Immature natural killer cell (primary cell): ENCODE results near the gene FKBP14. TPM values are rescaled to one million over a fixed set of nuclear protein-coding genes. Genes with fewer than 3 reads are reported as not detected.
A peak's percentile ranks its signal among the peaks of the same experiment; 100 is the strongest.

ENCODE experiments used
- DNase-seq, 3 donors: peaks; one replicate each; pipeline ENCODE4 v3.0.0; 2022; ENCODE audit warnings: mixed read lengths in 1 of 3
- H3K27ac Mint-ChIP-seq, 6 donors: one replicate each; pipeline ENCODE4 v1.8.0; 2020; ENCODE audit warnings: mixed read lengths in 6 of 6, mild to moderate bottlenecking in 5 of 6, inconsistent platforms in 4 of 6, moderate library complexity in 3 of 6
- H3K27me3 Mint-ChIP-seq, 3 donors: one replicate each; pipeline ENCODE4 v1.8.0; 2020 to 2021; ENCODE audit warnings: low read depth in 3 of 3, mild to moderate bottlenecking in 3 of 3, mixed read lengths in 3 of 3, moderate library complexity in 3 of 3, inconsistent platforms in 1 of 3
- H3K36me3 Mint-ChIP-seq, 3 donors: one replicate each; pipeline ENCODE4 v1.8.0; 2020; ENCODE audit warnings: mixed read lengths in 3 of 3, inconsistent platforms in 2 of 3, mild to moderate bottlenecking in 2 of 3
- H3K4me1 Mint-ChIP-seq, 2 donors: one replicate each; pipeline ENCODE4 v1.8.0; 2020; ENCODE audit warnings: inconsistent platforms in 2 of 2, mild to moderate bottlenecking in 2 of 2, mixed read lengths in 2 of 2, moderate library complexity in 1 of 2
- H3K4me3 Mint-ChIP-seq, 5 donors: one replicate each; pipeline ENCODE4 v1.8.0; 2020; ENCODE audit warnings: mild to moderate bottlenecking in 5 of 5, mixed read lengths in 5 of 5, inconsistent platforms in 3 of 5, moderate library complexity in 3 of 5
- H3K9me3 Mint-ChIP-seq, 6 donors: one replicate each; pipeline ENCODE4 v1.8.0; 2020; ENCODE audit warnings: mild to moderate bottlenecking in 6 of 6, mixed read lengths in 6 of 6, inconsistent platforms in 4 of 6, moderate library complexity in 3 of 6
- polyA plus RNA-seq, 3 donors: library from polyadenylated mRNA; unstranded; fragments of 300-500 nt; fragmentation: Illumina TruSeq; gene quantifications; one replicate each; pipeline ENCODE4 v1.2.3, GENCODE V29; 2021

FKBP14 gene
- polyA plus RNA-seq, 3 donors from 2014 or later: 1.1 to 1.9 (median 1.5) TPM

DNA sequence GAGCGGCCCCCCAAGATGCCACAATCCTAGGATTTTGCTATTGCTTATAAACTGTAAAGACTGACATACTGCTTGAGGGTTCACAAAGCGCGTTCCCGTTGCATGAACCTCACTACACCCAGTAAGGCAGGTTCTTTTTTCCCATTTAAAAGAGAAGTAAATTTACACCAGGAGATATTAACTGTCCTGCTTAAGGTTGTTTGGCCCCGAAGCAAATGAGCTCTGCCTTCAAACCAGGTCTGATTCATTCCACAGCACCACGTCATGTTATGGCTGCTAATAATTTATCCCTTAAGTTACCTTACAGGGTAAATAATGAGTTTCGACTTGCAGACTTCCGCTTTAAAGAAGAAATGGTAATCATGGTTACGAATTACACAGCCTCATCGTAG is 559 bp upstream of the FKBP14 start:
- no peaks in the 10 kb centered on the region for H3K9me3 Mint-ChIP-seq
- peaks cover 0 to 8% (median 5%) of the 10 kb centered on the region in 3 donors for H3K27me3 Mint-ChIP-seq
- peak in 2 of 3 donors; percentile 32 to 38 for DNase-seq
- H3K36me3 Mint-ChIP-seq: no peaks in the 10 kb centered on the region
- peak overlapping the region in 2 of 5 donors; percentile 89 to 99 for H3K4me3 Mint-ChIP-seq
- H3K27ac Mint-ChIP-seq: peak overlapping the region; percentile 79 to 94 (median 88)
- peaks cover 38 to 49% of the 10 kb centered on the region in 2 donors for H3K4me1 Mint-ChIP-seq

DNA sequence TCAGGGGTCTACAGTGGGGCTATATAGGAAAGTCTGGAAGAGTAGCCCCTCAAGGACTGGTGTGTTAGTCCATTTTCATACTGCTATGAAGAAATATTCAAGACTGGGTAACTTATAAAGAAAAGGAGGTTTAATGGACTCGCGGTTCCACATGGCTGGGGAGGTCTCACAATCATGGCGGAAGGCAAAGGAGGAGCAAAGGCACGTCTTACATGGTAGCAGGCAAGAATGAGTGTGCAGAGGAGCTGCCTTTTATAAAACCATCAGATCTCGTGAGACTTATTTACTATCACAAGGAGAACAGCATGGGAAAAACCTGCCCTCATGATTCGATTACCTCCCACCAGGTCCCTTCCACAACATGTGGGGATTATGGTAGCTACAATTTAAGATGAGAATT is 3.0 kb downstream of the FKBP14 start:
- H3K4me1 Mint-ChIP-seq: peaks cover 38 to 49% of the 10 kb centered on the region in 2 donors
- H3K27ac Mint-ChIP-seq: no peak overlapping the region
- no peaks in the 10 kb centered on the region for H3K9me3 Mint-ChIP-seq
- no peak overlapping the region for H3K4me3 Mint-ChIP-seq
- peaks cover 0 to 5% (median 2%) of the 10 kb centered on the region in 3 donors for H3K27me3 Mint-ChIP-seq
- no peaks in the 10 kb centered on the region for H3K36me3 Mint-ChIP-seq
- DNase-seq: no peak

DNA sequence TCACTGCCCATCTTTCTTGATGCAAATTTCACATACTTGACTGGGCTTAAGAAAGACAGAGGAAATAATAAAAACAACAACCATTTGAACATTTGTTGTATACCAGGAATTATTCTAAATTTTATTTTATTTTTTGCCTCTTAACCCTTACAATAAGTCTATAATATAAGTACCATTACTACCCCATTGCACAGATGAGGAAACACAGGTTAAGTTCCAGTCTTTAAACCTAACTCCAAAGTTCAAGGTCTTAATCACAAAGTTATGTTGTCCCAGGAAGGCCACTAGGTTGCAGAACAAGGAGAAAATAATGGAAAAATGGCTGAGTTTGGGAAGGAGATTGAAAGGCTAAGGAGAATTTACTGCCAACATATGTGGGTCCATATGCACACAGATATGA is 3.5 kb downstream of the FKBP14 start:
- Mint-ChIP-seq H3K9me3 (no peaks in the 10 kb centered on the region), H3K4me1 (peaks cover 37 to 47% of the 10 kb centered on the region in 2 donors), H3K27ac (no peak overlapping the region), H3K4me3 (no peak overlapping the region), H3K27me3 (peaks cover 0 to 5% (median 2%) of the 10 kb centered on the region in 3 donors), H3K36me3 (peaks cover 0 to 4% (median 2%) of the 10 kb centered on the region in 3 donors)
- no peak for DNase-seq

DNA sequence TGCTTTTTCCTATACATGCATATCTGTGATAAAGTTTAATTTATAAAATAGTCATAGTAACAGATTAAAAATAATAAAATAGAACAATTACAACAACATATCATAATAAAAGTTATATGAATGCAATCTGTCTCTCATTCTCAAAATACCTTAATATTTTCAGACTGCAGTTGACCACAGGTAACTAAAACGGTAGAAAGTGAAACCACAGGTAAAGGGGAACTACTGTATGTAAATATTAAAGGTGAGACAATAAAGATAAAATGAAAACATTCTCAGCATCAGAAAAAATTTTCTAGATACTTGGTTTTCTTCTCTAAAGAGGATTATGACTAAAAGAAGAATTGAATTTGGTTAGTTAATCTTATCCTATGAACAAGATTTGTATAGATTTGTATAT is 6.0 kb downstream of the FKBP14 start:
- peaks cover 18 to 24% of the 10 kb centered on the region in 2 donors for H3K4me1 Mint-ChIP-seq
- no peaks in the 10 kb centered on the region for H3K9me3 Mint-ChIP-seq
- no peak overlapping the region for H3K4me3 Mint-ChIP-seq
- no peak for DNase-seq
- peaks cover 0 to 4% (median 0%) of the 10 kb centered on the region in 3 donors for H3K27me3 Mint-ChIP-seq
- no peak overlapping the region for H3K27ac Mint-ChIP-seq
- peaks cover 6 to 11% (median 7%) of the 10 kb centered on the region in 3 donors for H3K36me3 Mint-ChIP-seq

DNA sequence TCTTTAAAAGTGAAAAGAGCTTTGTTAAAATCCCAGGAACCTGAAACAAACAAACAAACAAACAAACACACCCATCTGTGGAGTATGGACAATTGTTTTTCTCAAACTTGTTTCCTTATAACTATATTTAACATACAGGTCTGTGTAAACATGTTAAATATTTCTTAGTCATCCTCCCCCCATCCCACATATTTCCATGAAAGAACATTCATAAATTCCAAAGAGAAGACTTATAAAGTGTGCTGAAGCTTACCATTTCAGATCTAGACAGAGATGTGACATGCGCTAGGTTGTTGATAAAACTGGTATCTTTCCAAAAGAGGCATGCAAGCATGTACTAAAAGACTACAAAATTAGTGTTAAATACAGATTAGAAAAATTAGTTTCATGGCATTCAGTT is 6.5 kb downstream of the FKBP14 start:
- peaks cover 6 to 11% (median 7%) of the 10 kb centered on the region in 3 donors for H3K36me3 Mint-ChIP-seq
- no peak overlapping the region for H3K27ac Mint-ChIP-seq
- H3K9me3 Mint-ChIP-seq: no peaks in the 10 kb centered on the region
- DNase-seq: no peak
- H3K4me3 Mint-ChIP-seq: no peak overlapping the region
- H3K27me3 Mint-ChIP-seq: peaks cover 0 to 4% (median 0%) of the 10 kb centered on the region in 3 donors
- H3K4me1 Mint-ChIP-seq: peaks cover 12 to 18% of the 10 kb centered on the region in 2 donors

DNA sequence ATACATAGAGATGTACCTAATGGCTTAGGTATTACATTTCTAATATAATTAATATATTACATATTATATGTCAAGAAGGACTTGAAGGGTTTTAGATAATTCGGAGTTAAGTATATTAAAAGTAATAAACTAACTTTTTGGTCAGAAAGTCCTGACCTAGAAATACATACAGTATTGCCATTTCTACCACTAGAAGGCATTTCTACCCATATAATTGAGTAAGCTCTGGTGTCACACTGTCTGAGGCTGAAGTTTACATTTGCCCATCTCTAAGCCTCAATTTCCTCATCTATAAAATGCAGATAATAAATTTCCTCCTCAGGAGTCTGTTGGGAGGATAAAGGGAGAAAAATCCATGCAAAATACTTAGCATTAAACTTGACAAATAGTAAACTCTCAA is 7.1 kb downstream of the FKBP14 start:
- Mint-ChIP-seq H3K36me3 (peaks cover 6 to 15% (median 11%) of the 10 kb centered on the region in 3 donors), H3K27me3 (peaks cover 0 to 4% (median 0%) of the 10 kb centered on the region in 3 donors), H3K4me3 (no peak overlapping the region), H3K4me1 (peaks cover 7 to 12% of the 10 kb centered on the region in 2 donors), H3K27ac (no peak overlapping the region), H3K9me3 (no peaks in the 10 kb centered on the region)
- DNase-seq: no peak

DNA sequence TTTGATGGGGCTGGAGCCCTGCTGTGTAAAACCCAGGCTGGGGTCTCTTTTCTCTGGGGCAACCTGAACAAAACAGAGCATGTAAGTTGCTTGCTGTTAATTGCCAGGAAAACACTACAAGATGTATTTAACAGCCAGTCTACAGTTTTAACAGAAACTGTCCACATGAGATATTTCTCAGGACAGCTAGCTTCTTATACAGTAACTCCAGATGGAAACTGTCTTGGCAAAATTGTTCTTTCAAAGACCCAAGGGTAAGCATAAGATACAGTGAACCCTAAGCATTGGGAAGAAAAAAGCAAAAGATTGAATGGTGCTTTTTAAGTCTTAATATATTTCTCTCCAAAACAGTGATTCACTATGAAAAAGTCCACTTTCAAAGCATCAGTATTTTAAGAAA is 8.1 kb downstream of the FKBP14 start:
- DNase-seq: no peak
- H3K4me1 Mint-ChIP-seq: peaks cover 3 to 6% of the 10 kb centered on the region in 2 donors
- no peak overlapping the region for H3K4me3 Mint-ChIP-seq
- H3K9me3 Mint-ChIP-seq: no peaks in the 10 kb centered on the region
- H3K27ac Mint-ChIP-seq: no peak overlapping the region
- H3K27me3 Mint-ChIP-seq: peaks cover 0 to 3% (median 0%) of the 10 kb centered on the region in 3 donors
- H3K36me3 Mint-ChIP-seq: peaks cover 6 to 19% (median 11%) of the 10 kb centered on the region in 3 donors

DNA sequence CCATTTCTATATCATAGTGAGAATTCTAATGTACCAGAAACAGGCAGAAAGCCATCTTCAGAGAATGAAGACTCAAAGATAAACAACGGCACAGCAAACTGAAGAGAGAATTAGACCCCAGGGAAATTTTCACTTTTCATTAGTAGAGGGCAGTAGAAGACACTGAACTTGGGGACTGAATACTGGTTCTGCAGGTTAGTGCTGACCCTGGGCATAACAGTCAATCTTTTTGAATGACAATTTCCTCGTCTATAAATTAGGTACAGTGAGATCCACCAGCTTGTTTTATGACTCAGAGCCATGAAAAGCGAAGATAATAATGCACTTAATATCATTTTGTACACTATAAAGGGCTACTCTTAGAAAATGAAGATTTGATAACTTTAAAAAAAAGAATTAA is 13.7 kb downstream of the FKBP14 start:
- H3K4me1 Mint-ChIP-seq: no peaks in the 10 kb centered on the region
- no peaks in the 10 kb centered on the region for H3K9me3 Mint-ChIP-seq
- H3K27ac Mint-ChIP-seq: no peak overlapping the region
- DNase-seq: no peak
- H3K36me3 Mint-ChIP-seq: peaks cover 12 to 18% (median 15%) of the 10 kb centered on the region in 3 donors
- H3K27me3 Mint-ChIP-seq: peaks cover 0 to 2% (median 0%) of the 10 kb centered on the region in 3 donors
- H3K4me3 Mint-ChIP-seq: no peak overlapping the region

DNA sequence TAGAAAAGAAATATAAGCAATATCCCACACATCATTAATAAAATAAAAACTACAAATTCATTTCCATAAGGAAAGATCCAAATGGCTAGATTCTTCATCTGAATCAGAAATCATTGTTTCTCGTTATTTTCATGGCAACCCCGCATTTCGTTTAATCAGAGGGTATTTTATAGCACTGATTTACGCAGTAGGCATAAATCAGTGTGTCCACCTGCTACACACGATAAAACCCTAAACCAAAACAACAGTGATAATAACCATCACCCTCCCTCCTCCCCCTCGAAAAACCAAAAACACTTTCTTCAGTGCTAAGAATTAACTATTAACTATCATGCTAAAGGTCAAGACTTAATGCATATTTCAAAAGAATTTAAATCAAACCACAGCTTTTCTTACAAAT is 16.5 kb downstream of the FKBP14 start:
- no peaks in the 10 kb centered on the region for H3K9me3 Mint-ChIP-seq
- no peaks in the 10 kb centered on the region for H3K27me3 Mint-ChIP-seq
- no peak for DNase-seq
- H3K4me3 Mint-ChIP-seq: no peak overlapping the region
- no peak overlapping the region for H3K27ac Mint-ChIP-seq
- peaks cover 6 to 11% (median 11%) of the 10 kb centered on the region in 3 donors for H3K36me3 Mint-ChIP-seq
- no peaks in the 10 kb centered on the region for H3K4me1 Mint-ChIP-seq

DNA sequence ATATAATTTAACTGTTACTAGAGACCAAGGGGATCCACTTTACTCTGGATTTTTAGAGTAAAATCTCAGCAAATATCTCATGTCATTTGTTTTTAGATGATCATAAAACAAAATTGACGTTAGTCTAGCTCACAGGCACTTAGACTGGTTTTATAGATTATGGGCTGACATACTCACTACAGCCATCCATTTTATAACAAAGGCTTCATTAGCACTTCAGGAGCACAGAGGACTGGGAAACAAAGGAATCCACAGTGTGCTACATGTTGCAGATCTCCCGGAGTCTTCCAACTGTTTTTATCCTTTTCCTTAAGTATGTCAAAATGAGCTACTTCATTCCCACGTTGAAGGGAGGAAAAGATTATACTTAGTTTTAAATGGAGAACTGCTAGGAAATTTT is 21.0 kb downstream of the FKBP14 start:
- Mint-ChIP-seq H3K4me1 (no peaks in the 10 kb centered on the region), H3K36me3 (peaks cover 0 to 6% (median 0%) of the 10 kb centered on the region in 3 donors), H3K4me3 (no peak overlapping the region), H3K9me3 (no peaks in the 10 kb centered on the region), H3K27ac (no peak overlapping the region), H3K27me3 (peaks cover 0 to 6% (median 0%) of the 10 kb centered on the region in 3 donors)
- DNase-seq: no peak

DNA sequence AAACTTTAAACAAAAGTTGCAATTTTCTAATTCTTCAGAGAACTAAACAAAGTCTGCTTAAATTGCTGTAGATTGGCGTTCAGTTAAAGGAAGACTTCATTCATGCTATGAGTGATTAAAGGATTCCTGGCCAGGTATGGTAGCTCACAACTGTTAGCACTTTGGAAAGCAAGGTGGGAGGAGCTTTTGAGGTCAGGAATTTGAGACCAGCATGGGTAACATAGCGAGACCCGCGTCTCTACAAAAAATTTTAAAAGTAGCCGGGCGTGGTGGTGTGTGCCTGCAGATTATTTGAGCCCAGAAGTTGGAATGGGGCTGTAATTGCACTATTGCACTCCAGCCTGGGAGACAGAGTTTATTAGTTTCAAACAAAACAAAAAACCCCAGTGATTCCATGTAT is 23.4 kb downstream of the FKBP14 start:
- DNase-seq: no peak
- Mint-ChIP-seq H3K4me1 (no peaks in the 10 kb centered on the region), H3K27ac (no peak overlapping the region), H3K27me3 (peaks cover 0 to 14% (median 0%) of the 10 kb centered on the region in 3 donors), H3K4me3 (no peak overlapping the region), H3K36me3 (peaks cover 0 to 8% (median 0%) of the 10 kb centered on the region in 3 donors), H3K9me3 (no peaks in the 10 kb centered on the region)

DNA sequence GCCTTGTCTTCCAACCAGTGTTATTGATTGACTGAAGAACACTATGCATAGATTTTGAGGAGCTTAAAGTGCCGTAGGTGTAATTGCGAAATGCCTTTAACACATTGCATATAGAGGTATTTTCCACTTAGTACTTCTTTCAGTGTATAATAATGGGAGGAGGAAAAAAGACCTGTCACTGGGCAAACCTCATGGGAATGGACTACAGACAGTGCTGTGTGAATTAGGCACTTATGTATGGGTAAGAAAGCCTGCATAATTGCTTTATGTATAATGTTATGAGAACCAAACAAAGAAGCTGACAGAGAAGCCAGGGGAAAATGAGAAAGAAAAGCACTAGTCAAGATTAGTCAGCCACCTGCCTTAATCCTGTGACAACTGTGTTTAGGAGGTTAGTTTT is 24.5 kb downstream of the FKBP14 start:
- Mint-ChIP-seq H3K27ac (no peak overlapping the region), H3K9me3 (peaks cover 0 to 3% (median 3%) of the 10 kb centered on the region in 6 donors), H3K4me3 (no peak overlapping the region), H3K27me3 (peaks cover 0 to 17% (median 0%) of the 10 kb centered on the region in 3 donors), H3K4me1 (no peaks in the 10 kb centered on the region), H3K36me3 (peaks cover 0 to 8% (median 0%) of the 10 kb centered on the region in 3 donors)
- no peak for DNase-seq

DNA sequence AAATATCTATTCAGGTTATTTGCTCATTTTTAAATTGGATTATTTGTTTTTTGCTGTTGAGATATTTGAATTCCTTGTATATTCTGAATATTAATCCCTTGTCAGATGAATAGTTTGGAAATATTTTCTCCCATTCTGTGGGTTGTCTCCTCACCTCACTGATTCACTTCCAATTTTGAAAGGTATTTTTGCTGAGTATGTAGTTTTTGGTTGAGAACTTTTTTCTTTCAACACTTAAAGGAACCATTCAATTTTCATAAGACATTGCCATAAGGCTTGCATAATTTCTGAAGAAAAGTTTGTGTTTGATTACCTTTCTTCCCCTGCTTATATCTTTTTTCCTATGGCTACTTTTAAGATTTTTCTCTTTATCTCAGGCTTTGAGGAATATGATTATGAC is 28.0 kb downstream of the FKBP14 start:
- DNase-seq: no peak
- H3K27ac Mint-ChIP-seq: no peak overlapping the region
- H3K36me3 Mint-ChIP-seq: peaks cover 5 to 13% (median 8%) of the 10 kb centered on the region in 3 donors
- peaks cover 7 to 21% (median 11%) of the 10 kb centered on the region in 6 donors for H3K9me3 Mint-ChIP-seq
- H3K4me1 Mint-ChIP-seq: no peaks in the 10 kb centered on the region
- H3K4me3 Mint-ChIP-seq: no peak overlapping the region
- peaks cover 0 to 17% (median 1%) of the 10 kb centered on the region in 3 donors for H3K27me3 Mint-ChIP-seq

DNA sequence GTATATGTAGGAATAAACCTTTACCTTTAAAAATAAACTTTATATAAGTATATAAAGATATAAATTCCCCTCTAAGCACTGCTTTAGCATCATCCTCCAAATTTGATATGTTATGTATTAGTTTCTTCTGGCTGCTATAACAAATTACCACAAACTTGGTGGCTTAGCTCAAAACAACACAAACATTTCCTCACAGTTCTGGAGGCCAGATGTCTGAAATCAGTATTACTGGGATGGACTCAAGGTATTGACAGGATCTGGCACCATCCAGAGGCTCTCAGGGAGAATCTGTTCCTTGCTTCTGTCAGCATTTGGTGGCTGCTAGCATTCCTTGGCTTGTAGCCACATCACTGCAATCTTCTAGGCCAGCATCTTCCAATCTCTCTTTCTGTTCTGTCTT is 30.2 kb downstream of the FKBP14 start:
- Mint-ChIP-seq H3K27ac (no peak overlapping the region), H3K4me1 (no peaks in the 10 kb centered on the region), H3K27me3 (peaks cover under 1 to 21% (median 1%) of the 10 kb centered on the region in 3 donors), H3K36me3 (peaks cover 5 to 13% (median 8%) of the 10 kb centered on the region in 3 donors), H3K4me3 (no peak overlapping the region), H3K9me3 (peaks cover 10 to 33% (median 18%) of the 10 kb centered on the region in 6 donors)
- no peak for DNase-seq

DNA sequence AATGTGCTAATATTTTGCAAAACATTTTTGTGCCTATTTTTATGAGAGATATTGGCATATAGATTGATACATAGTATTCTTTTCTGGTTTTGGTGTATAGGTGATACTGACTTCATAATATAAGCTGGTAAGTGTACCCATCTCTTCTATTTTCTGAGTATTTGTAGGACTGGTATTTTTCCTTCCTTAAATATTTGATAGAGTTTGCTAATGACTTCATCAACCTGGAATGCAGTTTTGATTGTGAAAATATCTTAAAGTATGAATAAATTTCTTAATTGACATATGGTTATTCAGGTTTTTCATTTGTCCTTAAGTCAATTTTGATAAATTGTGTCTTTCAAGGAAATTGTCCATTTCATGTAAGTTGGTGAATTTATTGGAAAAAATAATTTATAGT is 30.9 kb downstream of the FKBP14 start:
- H3K27ac Mint-ChIP-seq: no peak overlapping the region
- peaks cover 3 to 22% (median 7%) of the 10 kb centered on the region in 3 donors for H3K27me3 Mint-ChIP-seq
- peaks cover 5 to 13% (median 8%) of the 10 kb centered on the region in 3 donors for H3K36me3 Mint-ChIP-seq
- H3K4me3 Mint-ChIP-seq: no peak overlapping the region
- H3K9me3 Mint-ChIP-seq: peaks cover 10 to 33% (median 18%) of the 10 kb centered on the region in 6 donors
- H3K4me1 Mint-ChIP-seq: peaks cover 1 to 6% of the 10 kb centered on the region in 2 donors
- DNase-seq: no peak
